HG03469 (cell line): Measurements from ENCODE around the gene ZNF417.
A peak's percentile ranks its signal among the peaks of the same experiment; 100 is the strongest.
"Not testable (repeated sequence)": the region's sequence is repeated elsewhere in the genome, so short reads cannot be mapped to it uniquely, and the experiment has no call there.

ENCODE experiments used
- ATAC-seq: cut with Tn5 transposase; IDR thresholded peaks from one replicate; pipeline ENCODE4 v1.9.1; 2021; ENCODE audit warnings: mild to moderate bottlenecking, moderate library complexity, moderate number of reproducible peaks; ENCODE audit not compliant: unreplicated experiment

The ZNF417 gene

DNA sequence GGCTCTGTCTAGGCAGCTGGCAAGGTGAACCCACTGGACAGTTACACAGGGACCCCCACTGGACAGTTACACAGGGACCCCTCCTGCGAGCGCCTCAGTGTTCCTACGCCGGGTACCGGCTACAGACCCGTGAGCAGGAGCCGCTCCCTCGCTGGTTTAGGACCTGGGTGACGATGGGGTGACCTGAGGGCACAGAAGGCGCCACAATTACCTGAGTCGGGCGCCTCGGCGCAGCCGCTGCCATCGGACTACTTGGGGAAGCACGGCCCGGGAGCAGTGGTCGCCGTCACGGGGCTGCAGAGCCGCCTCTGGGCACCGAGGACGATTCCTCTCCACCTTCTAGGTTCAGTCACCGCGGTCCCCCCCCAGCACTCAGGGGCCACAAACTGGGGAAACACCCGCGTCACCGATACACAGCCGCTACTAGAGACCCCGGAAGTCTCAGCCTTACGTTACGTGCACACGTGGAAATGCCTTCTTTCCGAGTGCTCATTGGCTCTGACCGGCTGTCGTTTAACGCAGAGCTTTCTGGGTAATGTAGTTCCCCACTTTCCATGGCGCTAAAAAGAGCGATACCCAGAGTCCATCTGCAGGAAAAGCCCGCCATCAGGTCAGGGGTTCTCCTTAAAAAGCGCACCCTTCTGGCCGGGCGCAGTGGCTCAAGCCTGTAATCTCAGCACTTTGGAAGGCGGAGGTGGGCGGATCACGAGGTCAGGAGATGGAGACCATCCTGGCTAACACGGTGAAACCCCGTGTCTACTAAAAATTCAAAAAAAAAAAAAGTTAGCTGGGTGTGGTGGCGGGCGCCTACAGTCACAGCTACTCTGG lies at the start of gene ZNF417:
TSS of gene ZNF417 (minus strand) at position 425 of the 828 bp plus-strand sequence. CDS start at position 244, 181 bp downstream.
- peak; percentile 96 for ATAC-seq

DNA sequence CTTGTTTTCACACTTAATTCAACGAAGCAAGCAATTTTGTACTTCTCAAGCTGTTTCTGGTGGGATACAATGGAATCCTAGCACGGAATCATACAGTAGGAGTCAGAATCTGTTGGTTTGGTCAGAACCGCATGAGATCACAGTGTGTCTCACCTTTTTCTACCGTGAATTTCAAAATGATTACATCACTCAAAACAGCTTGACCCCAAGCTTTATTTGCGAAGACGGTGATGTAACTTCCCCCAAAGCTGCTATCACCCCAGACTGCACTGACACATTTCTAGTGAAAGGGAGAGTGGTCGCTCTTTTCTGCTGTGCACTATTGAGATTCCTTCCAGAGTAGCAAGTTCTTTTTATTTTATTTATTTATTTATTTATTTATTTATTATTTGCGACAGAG lies 48.4 kb upstream of the ZNF417 start:
- no peak for ATAC-seq

DNA sequence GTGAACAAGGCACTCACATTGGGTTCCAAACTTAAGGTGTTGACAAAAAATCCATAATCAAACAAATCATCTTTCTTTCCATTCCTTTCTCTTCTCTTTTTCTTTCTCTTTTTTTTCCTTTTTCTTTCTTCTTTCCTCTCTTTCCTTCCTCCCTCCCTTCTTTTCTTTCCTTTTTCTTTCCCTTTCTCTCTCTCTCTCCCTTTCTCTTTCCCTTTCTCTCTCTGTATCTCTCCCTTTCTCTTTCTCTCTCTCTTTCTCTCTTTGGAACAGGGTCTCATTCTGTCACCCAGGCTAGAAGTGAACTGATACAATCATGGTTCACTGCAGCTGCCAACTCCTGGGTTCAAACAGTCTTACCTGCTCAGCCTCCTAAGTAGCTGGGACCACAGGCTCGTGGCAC lies 45.4 kb upstream of the ZNF417 start:
- no peak for ATAC-seq

DNA sequence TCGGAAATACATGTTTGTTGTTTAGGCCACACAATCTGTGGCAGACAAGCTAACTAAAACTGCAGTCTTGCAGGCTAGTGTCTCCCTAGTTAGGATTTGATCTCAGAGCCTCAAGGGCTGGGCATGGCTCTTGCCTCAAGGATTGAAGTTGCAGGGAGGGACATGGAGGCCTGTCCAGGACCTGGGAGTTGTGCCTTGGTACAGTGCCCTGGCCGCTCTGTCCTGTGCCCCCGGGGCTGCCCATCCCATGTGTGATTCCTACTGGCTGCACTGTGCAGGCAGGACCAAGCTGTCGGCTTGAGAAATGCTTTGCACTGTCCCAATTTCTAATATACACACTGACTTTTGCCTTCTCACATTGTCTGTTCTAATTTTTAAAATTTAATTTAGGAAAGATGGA lies 38.6 kb upstream of the ZNF417 start:
- ATAC-seq, result no peak

GRCh38 chr19:57949702-57950101 lies 33.3 kb upstream of the ZNF417 start:
- ATAC-seq, result no peak

GRCh38 chr19:57949296-57949695 lies 32.9 kb upstream of the ZNF417 start:
- ATAC-seq, result no peak

DNA sequence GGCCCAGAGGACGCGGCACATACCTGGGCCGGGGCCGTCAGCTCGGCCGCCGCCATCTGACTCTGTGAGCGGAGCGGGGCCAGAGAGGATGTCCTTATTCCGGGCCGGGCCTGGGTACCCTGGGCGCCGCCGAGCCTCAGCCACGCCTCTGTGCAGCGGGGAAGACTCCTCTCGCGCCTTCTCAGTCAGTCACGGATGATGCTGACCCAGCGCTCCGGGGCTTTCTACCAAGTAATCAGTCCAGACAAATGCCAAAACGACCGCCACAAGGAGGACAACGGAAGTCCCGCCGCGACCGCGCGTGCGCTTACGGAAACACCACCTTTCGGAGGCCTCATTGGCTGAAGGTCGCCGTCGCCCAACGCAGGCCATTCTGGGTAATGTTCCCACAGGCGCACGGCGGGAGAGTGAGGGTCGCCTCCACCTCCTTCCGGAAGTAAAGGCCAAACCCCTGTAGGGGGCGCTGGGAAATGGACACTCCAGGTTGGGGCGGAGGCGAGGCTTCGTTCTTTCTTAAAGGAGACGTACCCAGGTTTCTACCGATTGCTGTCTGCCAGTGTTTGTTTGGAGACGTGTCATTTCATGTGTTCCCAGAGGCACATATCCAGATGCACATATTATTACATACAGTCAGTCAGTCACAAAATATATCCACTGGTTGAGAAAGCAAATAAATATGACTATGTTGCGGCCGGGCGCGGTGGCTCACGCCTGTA lies 31.2 kb upstream of the ZNF417 start, which contains the start of gene ZNF256:
TSS of gene ZNF256 (minus strand) at position 288 of the 716 bp plus-strand sequence. CDS start at position 56, 232 bp downstream.
- ATAC-seq, result peak; percentile 59

DNA sequence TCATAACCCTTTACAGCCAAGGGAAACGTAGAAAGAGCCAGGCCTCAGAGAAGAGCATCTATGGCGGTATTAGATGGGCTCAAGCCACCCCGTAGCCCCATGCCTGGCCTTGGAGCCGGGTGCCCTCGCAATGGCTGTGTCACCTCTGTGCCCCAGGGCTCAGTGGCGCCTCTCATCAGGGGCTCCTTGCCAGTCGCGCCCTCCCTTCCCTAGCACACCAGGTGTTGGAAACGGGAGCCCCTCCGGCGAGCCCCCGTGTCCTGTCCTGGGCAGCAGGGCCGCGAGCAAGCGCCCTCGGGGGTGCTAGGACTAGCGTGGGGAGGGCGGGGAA lies 30.7 kb upstream of the ZNF417 start:
- no peak for ATAC-seq

DNA sequence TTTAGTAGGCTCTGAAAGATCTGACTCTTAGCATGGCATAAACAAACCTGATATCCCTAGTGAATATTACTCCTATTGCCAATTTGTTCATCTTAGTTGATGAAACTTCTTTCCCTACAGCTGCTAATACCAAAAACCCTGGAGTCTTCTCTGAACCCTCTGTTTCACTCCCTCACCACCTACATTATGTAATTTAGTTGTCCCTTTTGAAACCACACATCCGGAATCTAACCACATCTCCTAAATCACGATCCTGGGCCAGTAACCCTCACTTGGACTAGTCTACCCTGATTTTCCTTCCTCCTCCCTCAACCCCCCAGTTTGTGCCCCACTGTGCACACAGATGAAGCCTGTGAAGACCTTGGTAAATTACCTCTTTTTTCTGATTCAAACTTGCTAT lies 29.9 kb upstream of the ZNF417 start:
- no peak for ATAC-seq

- ATAC-seq, result no peak
Measured at GRCh38 chr19:57941593-57941992, 25.2 kb upstream of the ZNF417 start.

DNA sequence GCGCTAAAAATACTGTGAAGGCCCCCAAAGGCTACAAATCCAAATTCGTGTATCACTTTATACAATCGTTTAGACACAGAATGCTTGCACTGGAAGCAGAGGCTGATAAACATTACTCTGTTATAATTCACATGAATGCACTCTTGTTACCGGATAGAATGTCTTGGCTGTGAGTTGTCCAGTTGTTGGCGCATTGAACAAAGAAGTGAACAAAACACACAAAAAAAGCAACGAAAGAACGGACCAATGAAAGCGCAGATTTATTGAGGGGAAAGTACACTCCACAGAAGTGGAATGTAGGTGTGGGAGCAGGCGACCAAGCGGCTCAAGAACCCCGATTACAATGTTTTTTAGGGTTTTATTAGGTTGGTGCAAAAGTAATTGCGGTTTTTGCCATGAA lies 19.3 kb upstream of the ZNF417 start:
- no peak for ATAC-seq

GRCh38 chr19:57934820-57935665 lies 18.7 kb upstream of the ZNF417 start, which contains the start of gene ZNF418:
ZNF418 (minus strand) TSS chr19:57935402; CDS start chr19:57933822, 1,580 bp downstream.
- ATAC-seq, result no peak

GRCh38 chr19:57927587-57927986 lies 11.2 kb upstream of the ZNF417 start:
- ATAC-seq, result no peak

GRCh38 chr19:57914531-57914930 lies 1.9 kb downstream of the ZNF417 start:
- ATAC-seq, result no peak

GRCh38 chr19:57907394-57907793 lies 9.0 kb downstream of the ZNF417 start:
- no peak for ATAC-seq

GRCh38 chr19:57905258-57905657 lies 11.1 kb downstream of the ZNF417 start:
- ATAC-seq, result no peak

DNA sequence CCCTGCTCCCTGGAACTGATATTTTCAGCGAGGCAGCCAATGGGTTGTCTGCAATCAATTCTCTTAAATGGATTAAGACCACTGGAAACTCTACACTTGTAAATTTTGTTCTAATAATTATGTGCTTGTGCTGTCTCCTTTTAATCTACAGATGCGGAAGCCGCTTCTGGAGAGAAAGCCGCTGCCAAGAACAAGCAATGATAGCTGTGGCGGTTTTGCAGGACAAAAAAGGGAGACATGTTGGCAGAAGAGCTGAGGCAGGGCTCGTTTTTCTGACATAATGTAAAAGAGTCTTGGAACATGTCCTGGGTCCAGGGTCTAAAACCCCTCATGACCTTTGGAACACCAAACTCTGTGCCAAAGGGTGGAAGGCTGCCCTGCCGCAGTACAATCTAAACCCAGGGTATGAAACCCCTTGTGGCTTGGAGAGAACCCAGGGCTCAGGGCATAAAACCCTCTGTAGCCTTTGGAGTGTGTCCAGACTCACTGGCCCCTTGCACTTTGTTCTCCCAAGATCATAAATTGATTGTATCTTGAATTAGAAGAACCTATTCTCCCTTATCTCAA lies 12.7 kb downstream of the ZNF417 start:
- ATAC-seq, result no peak

DNA sequence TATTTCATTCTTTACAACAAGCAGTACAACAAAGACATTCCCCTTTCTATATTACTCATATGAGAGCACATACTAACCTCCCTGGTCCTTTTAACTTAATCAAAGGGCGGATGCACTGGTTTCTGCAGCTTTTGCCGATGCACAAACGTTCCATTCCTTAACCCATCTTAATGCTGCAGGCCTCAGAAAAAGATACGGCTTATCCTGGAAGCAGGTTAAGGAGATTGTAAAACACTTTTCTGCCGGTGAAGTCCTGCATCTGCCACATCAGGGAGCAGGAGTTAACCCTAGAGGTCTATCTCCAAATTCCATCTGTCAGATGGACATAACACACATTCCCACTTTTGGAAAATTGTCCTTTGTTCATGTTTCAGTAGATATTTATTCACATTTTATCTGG lies 16.1 kb downstream of the ZNF417 start:
- no peak for ATAC-seq

DNA sequence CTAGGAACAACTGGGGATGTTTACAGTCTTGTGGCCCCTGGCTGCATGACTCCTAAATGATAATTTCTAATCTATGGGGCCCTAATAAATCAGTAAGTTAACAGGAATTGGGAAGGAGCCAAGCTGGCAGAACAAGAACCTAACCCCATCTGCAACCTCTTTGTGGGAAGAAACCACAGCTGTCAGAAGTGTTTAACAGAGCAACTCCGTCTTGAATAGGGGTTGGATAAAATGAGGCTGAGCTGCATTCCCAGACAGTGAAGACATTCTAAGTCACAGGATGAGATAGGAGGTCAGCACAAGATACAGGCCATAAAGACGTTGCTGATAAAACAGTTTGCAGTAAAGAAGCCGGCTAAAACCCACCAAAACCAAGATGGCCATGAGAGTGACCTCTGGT lies 25.7 kb downstream of the ZNF417 start:
- ATAC-seq, result not testable (repeated sequence)

DNA sequence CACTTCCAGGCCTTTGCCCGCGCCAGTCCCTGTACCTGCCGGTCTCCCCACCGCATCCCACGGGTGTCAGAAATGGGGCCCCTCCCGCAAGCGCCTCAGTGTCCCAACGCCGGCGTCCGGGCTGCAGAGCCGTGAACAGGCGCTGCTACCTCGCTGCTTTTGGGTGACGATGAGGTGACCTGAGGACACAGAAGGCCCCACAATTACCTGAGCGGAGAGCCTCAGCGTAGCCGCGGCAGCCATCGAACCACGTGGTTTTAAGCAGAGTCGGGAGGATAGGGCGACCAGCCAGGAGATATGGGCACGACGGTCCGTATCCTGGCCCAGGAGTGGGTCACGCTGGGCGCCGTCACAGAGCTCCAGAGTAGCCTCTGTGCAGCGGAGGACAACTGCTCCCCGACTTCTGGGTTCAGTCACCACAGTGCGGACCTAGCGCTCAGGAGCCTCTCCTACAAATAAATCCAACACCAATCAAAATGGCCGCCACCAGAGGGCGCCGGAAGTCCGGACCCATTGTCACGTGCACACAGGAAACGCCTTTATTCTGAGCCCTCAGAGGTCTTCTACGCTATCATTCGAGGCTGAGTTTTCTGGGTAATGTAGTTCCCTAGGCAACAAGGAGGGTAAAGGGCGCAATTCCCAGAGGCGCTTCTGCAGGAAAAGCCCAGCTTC lies 27.7 kb downstream of the ZNF417 start, which contains the start of gene ZNF814:
TSS of gene ZNF814 (minus strand) at position 478 of the 672 bp plus-strand sequence. CDS start at position 243, 235 bp downstream.
- peak; percentile 42 for ATAC-seq
